ENCODE measurements around the gene LETMD1.

DNA sequence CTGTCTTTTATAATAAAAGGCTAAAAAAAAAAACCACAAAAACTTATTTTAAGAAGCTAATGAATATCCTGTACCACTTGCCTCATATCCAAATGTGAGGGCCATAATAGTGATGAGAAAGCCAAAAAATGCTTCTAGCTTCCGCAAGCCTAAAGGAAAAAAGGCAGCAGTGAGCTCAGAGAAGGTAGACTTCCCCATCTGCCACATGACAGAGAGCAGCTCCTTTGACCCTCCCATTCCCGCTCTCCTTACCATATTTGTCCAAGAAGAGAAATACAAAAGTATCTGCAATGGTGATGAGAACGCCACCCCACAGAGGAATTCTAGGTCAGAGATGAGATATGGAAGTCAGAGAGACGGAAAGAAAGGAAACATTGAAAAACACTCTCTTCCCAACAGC is 49.0 kb upstream of the LETMD1 start:
- no peak for TF ChIP-seq MAFF (IDR thresholded peaks at IDR 0.05; ENCODE audit: low read length)
- no peak for TF ChIP-seq GABPA (tag; conservative IDR thresholded peaks at IDR 0.05; ENCODE audit: low read depth)
- TF ChIP-seq, protein P1, sequence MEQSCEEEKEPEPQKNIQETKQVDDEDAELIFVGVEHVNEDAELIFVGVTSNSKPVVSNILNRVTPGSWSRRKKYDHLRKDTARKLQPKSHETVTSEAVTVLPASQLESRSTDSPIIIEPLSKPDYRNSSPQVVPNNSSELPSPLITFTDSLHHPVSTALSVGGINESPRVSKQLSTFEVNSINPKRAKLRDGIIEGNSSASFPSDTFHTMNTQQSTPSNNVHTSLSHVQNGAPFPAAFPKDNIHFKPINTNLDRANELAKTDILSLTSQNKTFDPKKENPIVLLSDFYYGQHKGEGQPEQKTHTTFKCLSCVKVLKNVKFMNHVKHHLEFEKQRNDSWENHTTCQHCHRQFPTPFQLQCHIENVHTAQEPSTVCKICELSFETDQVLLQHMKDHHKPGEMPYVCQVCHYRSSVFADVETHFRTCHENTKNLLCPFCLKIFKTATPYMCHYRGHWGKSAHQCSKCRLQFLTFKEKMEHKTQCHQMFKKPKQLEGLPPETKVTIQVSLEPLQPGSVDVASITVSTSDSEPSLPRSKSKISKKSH (CRISPR knock-in tag; IDR thresholded peaks at IDR 0.05) = no peak
- TF ChIP-seq RHOXF2B (CRISPR knock-in tag; conservative IDR thresholded peaks at IDR 0.05) = no peak
- TF ChIP-seq PHF21A (IDR thresholded peaks at IDR 0.05; ENCODE audit: borderline replicate concordance, low read depth) = no peak
- TF ChIP-seq, protein P2, sequence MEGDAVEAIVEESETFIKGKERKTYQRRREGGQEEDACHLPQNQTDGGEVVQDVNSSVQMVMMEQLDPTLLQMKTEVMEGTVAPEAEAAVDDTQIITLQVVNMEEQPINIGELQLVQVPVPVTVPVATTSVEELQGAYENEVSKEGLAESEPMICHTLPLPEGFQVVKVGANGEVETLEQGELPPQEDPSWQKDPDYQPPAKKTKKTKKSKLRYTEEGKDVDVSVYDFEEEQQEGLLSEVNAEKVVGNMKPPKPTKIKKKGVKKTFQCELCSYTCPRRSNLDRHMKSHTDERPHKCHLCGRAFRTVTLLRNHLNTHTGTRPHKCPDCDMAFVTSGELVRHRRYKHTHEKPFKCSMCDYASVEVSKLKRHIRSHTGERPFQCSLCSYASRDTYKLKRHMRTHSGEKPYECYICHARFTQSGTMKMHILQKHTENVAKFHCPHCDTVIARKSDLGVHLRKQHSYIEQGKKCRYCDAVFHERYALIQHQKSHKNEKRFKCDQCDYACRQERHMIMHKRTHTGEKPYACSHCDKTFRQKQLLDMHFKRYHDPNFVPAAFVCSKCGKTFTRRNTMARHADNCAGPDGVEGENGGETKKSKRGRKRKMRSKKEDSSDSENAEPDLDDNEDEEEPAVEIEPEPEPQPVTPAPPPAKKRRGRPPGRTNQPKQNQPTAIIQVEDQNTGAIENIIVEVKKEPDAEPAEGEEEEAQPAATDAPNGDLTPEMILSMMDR (IDR thresholded peaks at IDR 0.05 in 2 of 3, conservative IDR thresholded peaks at IDR 0.05 in 1 of 3; ENCODE audit: insufficient read depth in 2 of 3, low read depth in 1 of 3, low read length in 3 of 3) = no peak
- TF ChIP-seq, protein P3, sequence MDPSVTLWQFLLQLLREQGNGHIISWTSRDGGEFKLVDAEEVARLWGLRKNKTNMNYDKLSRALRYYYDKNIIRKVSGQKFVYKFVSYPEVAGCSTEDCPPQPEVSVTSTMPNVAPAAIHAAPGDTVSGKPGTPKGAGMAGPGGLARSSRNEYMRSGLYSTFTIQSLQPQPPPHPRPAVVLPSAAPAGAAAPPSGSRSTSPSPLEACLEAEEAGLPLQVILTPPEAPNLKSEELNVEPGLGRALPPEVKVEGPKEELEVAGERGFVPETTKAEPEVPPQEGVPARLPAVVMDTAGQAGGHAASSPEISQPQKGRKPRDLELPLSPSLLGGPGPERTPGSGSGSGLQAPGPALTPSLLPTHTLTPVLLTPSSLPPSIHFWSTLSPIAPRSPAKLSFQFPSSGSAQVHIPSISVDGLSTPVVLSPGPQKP (CRISPR knock-in tag; IDR thresholded peaks at IDR 0.05) = no peak
- no peak for TF ChIP-seq TAF1 (IDR thresholded peaks at IDR 0.05; ENCODE audit: control insufficient read depth, extremely low read depth, insufficient read depth, low read length, severe bottlenecking)

Data from K562 (cell line).